IPS-15b (cell line): ENCODE results near the gene NCOA7.
A peak's percentile ranks its signal among the peaks of the same experiment; 100 is the strongest.

Experiments
- H3K27me3 ChIP-seq: one replicate; pipeline ENCODE4 v1.6.1; 2013; ENCODE audit warnings: low read length; ENCODE audit not compliant: control insufficient read depth, insufficient read depth
- H3K36me3 ChIP-seq: one replicate; pipeline ENCODE4 v1.6.1; 2013; ENCODE audit warnings: low read length; ENCODE audit not compliant: control insufficient read depth, insufficient read depth
- H3K4me1 ChIP-seq: one replicate; pipeline ENCODE4 v1.6.1; 2013; ENCODE audit warnings: mild to moderate bottlenecking, low read length; ENCODE audit not compliant: control insufficient read depth, insufficient read depth
- H3K4me3 ChIP-seq: one replicate; pipeline ENCODE4 v1.5.1; 2013; ENCODE audit warnings: low read depth, low read length
- H3K9ac ChIP-seq: one replicate; pipeline ENCODE4 v1.6.1; 2013; ENCODE audit warnings: low read depth, mild to moderate bottlenecking, low read length
- H3K9me3 ChIP-seq: one replicate; pipeline ENCODE4 v1.6.1; 2013; ENCODE audit warnings: mild to moderate bottlenecking, low read length; ENCODE audit not compliant: control insufficient read depth, insufficient read depth

NCOA7 gene

GRCh38 chr6:125787791-125788190, 3.0 kb upstream of the NCOA7 start:
- peaks cover 9% of the 10 kb centered on the region for H3K4me1 ChIP-seq
- H3K9me3 ChIP-seq, result no peaks in the 10 kb centered on the region
- H3K27me3 ChIP-seq, result peaks cover 9% of the 10 kb centered on the region
- H3K4me3 ChIP-seq, result no peak overlapping the region
- H3K9ac ChIP-seq, result no peak overlapping the region
- no peaks in the 10 kb centered on the region for H3K36me3 ChIP-seq

GRCh38 chr6:125789167-125789566, 1.6 kb upstream of the NCOA7 start:
- Histone ChIP-seq H3K36me3 (no peaks in the 10 kb centered on the region), H3K4me1 (peaks cover 12% of the 10 kb centered on the region), H3K27me3 (peaks cover 9% of the 10 kb centered on the region), H3K4me3 (peak overlapping the region; percentile 82), H3K9me3 (no peaks in the 10 kb centered on the region), H3K9ac (no peak overlapping the region)

GRCh38 chr6:125789576-125790357, 993 bp upstream of the NCOA7 start:
- Histone ChIP-seq H3K9me3 (no peaks in the 10 kb centered on the region), H3K9ac (peak overlapping the region; percentile 42), H3K4me3 (peak overlapping the region; percentile 82), H3K27me3 (peaks cover 9% of the 10 kb centered on the region), H3K36me3 (no peaks in the 10 kb centered on the region), H3K4me1 (peaks cover 12% of the 10 kb centered on the region)

GRCh38 chr6:125791151-125791819, 525 bp downstream of the NCOA7 start:
- Histone ChIP-seq H3K4me3 (peak overlapping the region; percentile 82), H3K9ac (no peak overlapping the region), H3K27me3 (peaks cover 9% of the 10 kb centered on the region), H3K9me3 (no peaks in the 10 kb centered on the region), H3K36me3 (no peaks in the 10 kb centered on the region), H3K4me1 (peaks cover 12% of the 10 kb centered on the region)

- H3K9me3 ChIP-seq, result no peaks in the 10 kb centered on the region
- H3K27me3 ChIP-seq, result peaks cover 9% of the 10 kb centered on the region
- no peaks in the 10 kb centered on the region for H3K36me3 ChIP-seq
- H3K4me1 ChIP-seq, result peaks cover 12% of the 10 kb centered on the region
- no peak overlapping the region for H3K9ac ChIP-seq
- H3K4me3 ChIP-seq, result peak overlapping the region; percentile 82
Observed at GRCh38 chr6:125791820-125792165, 1.0 kb downstream of the NCOA7 start.

GRCh38 chr6:125792172-125792571, 1.4 kb downstream of the NCOA7 start:
- Histone ChIP-seq H3K4me1 (peaks cover 12% of the 10 kb centered on the region), H3K36me3 (no peaks in the 10 kb centered on the region), H3K9ac (no peak overlapping the region), H3K27me3 (peaks cover 9% of the 10 kb centered on the region), H3K4me3 (no peak overlapping the region), H3K9me3 (no peaks in the 10 kb centered on the region)

- peaks cover 9% of the 10 kb centered on the region for H3K27me3 ChIP-seq
- no peak overlapping the region for H3K4me3 ChIP-seq
- H3K36me3 ChIP-seq, result no peaks in the 10 kb centered on the region
- peaks cover 12% of the 10 kb centered on the region for H3K4me1 ChIP-seq
- no peaks in the 10 kb centered on the region for H3K9me3 ChIP-seq
- H3K9ac ChIP-seq, result no peak overlapping the region
Observed at GRCh38 chr6:125792680-125793079, 1.9 kb downstream of the NCOA7 start.

GRCh38 chr6:125793280-125793679, 2.5 kb downstream of the NCOA7 start:
- Histone ChIP-seq H3K27me3 (peaks cover 9% of the 10 kb centered on the region), H3K36me3 (no peaks in the 10 kb centered on the region), H3K9me3 (no peaks in the 10 kb centered on the region), H3K9ac (no peak overlapping the region), H3K4me3 (no peak overlapping the region), H3K4me1 (peaks cover 12% of the 10 kb centered on the region)

GRCh38 chr6:125793863-125794262, 3.1 kb downstream of the NCOA7 start:
- Histone ChIP-seq H3K36me3 (no peaks in the 10 kb centered on the region), H3K9ac (no peak overlapping the region), H3K4me3 (no peak overlapping the region), H3K27me3 (peaks cover 9% of the 10 kb centered on the region), H3K4me1 (peaks cover 12% of the 10 kb centered on the region), H3K9me3 (no peaks in the 10 kb centered on the region)

GRCh38 chr6:125794342-125795137, 3.8 kb downstream of the NCOA7 start:
- Histone ChIP-seq H3K27me3 (peaks cover 9% of the 10 kb centered on the region), H3K4me3 (no peak overlapping the region), H3K9me3 (no peaks in the 10 kb centered on the region), H3K9ac (no peak overlapping the region), H3K4me1 (peaks cover 8% of the 10 kb centered on the region), H3K36me3 (no peaks in the 10 kb centered on the region)

GRCh38 chr6:125795301-125795700, 4.5 kb downstream of the NCOA7 start:
- H3K4me1 ChIP-seq, result peaks cover 3% of the 10 kb centered on the region
- peaks cover 9% of the 10 kb centered on the region for H3K27me3 ChIP-seq
- H3K9ac ChIP-seq, result no peak overlapping the region
- no peaks in the 10 kb centered on the region for H3K36me3 ChIP-seq
- H3K4me3 ChIP-seq, result no peak overlapping the region
- H3K9me3 ChIP-seq, result no peaks in the 10 kb centered on the region
